HepG2 (cell line): Measurements from ENCODE around the gene AP1M1. TPM values are rescaled to one million over a fixed set of nuclear protein-coding genes. Genes with fewer than 3 reads are reported as not detected.

Experiments used
- FUBP1 ChIP-seq: sonication (generic); formaldehyde crosslinking; IDR thresholded peaks from 2 replicates; pipeline ENCODE4 v1.5.1; 2020; ENCODE audit warnings: missing genetic modification reagents, mild to moderate bottlenecking, borderline replicate concordance
- GPBP1L1 ChIP-seq: sonication (generic); formaldehyde crosslinking; IDR thresholded peaks from 2 replicates; pipeline ENCODE4 v1.5.0; 2020; ENCODE audit warnings: mild to moderate bottlenecking, missing genetic modification reagents
- MTA1 ChIP-seq: sonication (generic); formaldehyde crosslinking; IDR thresholded peaks from 2 replicates; pipeline ENCODE4 v1.4.0; 2020; ENCODE audit warnings: missing genetic modification reagents, mild to moderate bottlenecking, borderline replicate concordance
- MTERF4 ChIP-seq: sonication (generic); formaldehyde crosslinking; IDR thresholded peaks from 2 replicates; pipeline ENCODE4 v1.8.0; 2023; ENCODE audit warnings: mild to moderate bottlenecking, missing genetic modification reagents
- NCOA2 ChIP-seq: sonication (generic); formaldehyde crosslinking; IDR thresholded peaks from 2 replicates; pipeline ENCODE4 v1.8.0; 2022; ENCODE audit warnings: inconsistent platforms
- RARA ChIP-seq: IDR thresholded peaks from 2 replicates; pipeline ENCODE4 v1.6.1; 2016; ENCODE audit warnings: missing genetic modification reagents, missing compliant biosample characterization
- RFX5 ChIP-seq: IDR thresholded peaks from 2 replicates; pipeline ENCODE4 v1.6.1; 2011; ENCODE audit warnings: low read depth, low read length, improper control_type of control experiment
- RXRB ChIP-seq: IDR thresholded peaks from 2 replicates; pipeline ENCODE4 v1.6.1; 2016; ENCODE audit warnings: borderline replicate concordance, missing genetic modification reagents, missing compliant biosample characterization
- ZNF580 ChIP-seq: IDR thresholded peaks from 2 replicates; pipeline ENCODE4 v1.6.1; 2016; ENCODE audit warnings: low read depth, borderline replicate concordance
- ZNF670 ChIP-seq: sonication (generic); formaldehyde crosslinking; IDR thresholded peaks from 2 replicates; pipeline ENCODE4 v1.8.0; 2022; ENCODE audit warnings: mild to moderate bottlenecking, missing genetic modification reagents, borderline replicate concordance
- polyA plus RNA-seq, 8 experiments: library from polyadenylated mRNA; depleted of rRNA in 3 of 8; stranded (reverse) in 7 of 8; unstranded in 1 of 8; fragments of >200 nt; fragmentation: Illumina TruSeq in 4 of 8; extraction: Trizol in 4 of 8; gene quantifications; 2 replicates each; pipeline versions ENCODE4 v1.2.1 to v1.2.3, GENCODE V29; 2011 to 2016; ENCODE audit warnings: low read depth in 4 of 8, missing spikeins in 1 of 8, mixed read lengths in 1 of 8; ENCODE audit not compliant: insufficient read depth in 1 of 8
- total RNA-seq, 5 experiments: library from RNA; depleted of rRNA; stranded (reverse); fragments of >200 nt; fragmentation: Illumina TruSeq; extraction: Trizol; gene quantifications; 2 replicates each; pipeline ENCODE4 v1.2.3, GENCODE V29; 2016; ENCODE audit warnings: low read depth in 1 of 5
- TF ChIP-seq, protein P1 (sequence below): sonication (generic); formaldehyde crosslinking; IDR thresholded peaks from 2 replicates; pipeline ENCODE4 v1.4.0; 2020; ENCODE audit warnings: missing genetic modification reagents, borderline replicate concordance
- TF ChIP-seq, protein P2 (sequence below): sonication (generic); formaldehyde crosslinking; IDR thresholded peaks from 2 replicates; pipeline ENCODE4 v1.8.1; 2022; ENCODE audit warnings: mild to moderate bottlenecking, missing genetic modification reagents

Gene AP1M1
- total and polyA plus RNA-seq, 2 of the 13 experiments (the other 11 are each of a cell fraction or from before 2014, with no cell fraction given): 34.4 to 46.1 TPM

- TF ChIP-seq, protein P1, sequence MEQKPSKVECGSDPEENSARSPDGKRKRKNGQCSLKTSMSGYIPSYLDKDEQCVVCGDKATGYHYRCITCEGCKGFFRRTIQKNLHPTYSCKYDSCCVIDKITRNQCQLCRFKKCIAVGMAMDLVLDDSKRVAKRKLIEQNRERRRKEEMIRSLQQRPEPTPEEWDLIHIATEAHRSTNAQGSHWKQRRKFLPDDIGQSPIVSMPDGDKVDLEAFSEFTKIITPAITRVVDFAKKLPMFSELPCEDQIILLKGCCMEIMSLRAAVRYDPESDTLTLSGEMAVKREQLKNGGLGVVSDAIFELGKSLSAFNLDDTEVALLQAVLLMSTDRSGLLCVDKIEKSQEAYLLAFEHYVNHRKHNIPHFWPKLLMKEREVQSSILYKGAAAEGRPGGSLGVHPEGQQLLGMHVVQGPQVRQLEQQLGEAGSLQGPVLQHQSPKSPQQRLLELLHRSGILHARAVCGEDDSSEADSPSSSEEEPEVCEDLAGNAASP: peak; percentile 41; the same call in 1 of the 2 replicates
- TF ChIP-seq ZNF670 (no peak), FUBP1 (CRISPR knock-in tag) (no peak), RARA (CRISPR knock-in tag) (peak; percentile 90), RXRB (CRISPR knock-in tag) (0 out of 2 replicates have a peak, but pooled peaks have one; percentile 32), NCOA2 (CRISPR knock-in tag) (no peak), RFX5 (no peak), MTA1 (CRISPR knock-in tag) (peak; percentile 17; the same call in 1 of the 2 replicates), ZNF580 (CRISPR knock-in tag) (no peak), GPBP1L1 (CRISPR knock-in tag) (no peak), MTERF4 (CRISPR knock-in tag) (no peak)
- TF ChIP-seq, protein P2, sequence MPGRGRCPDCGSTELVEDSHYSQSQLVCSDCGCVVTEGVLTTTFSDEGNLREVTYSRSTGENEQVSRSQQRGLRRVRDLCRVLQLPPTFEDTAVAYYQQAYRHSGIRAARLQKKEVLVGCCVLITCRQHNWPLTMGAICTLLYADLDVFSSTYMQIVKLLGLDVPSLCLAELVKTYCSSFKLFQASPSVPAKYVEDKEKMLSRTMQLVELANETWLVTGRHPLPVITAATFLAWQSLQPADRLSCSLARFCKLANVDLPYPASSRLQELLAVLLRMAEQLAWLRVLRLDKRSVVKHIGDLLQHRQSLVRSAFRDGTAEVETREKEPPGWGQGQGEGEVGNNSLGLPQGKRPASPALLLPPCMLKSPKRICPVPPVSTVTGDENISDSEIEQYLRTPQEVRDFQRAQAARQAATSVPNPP: no peak
These were observed 7.7 kb downstream of the AP1M1 start (continued) for GRCh38 chr19:16205205-16206045.
